HG03108 (cell line): Measurements from ENCODE around the gene GBP3.
"Not testable (repeated sequence)": the region's sequence is repeated elsewhere in the genome, so short reads cannot be mapped to it uniquely, and the experiment has no call there.

Source experiments
- ATAC-seq: cut with Tn5 transposase; IDR thresholded peaks from one replicate; pipeline ENCODE4 v1.9.1; 2021; ENCODE audit warnings: moderate library complexity; ENCODE audit not compliant: unreplicated experiment

The GBP3 gene, protein sequence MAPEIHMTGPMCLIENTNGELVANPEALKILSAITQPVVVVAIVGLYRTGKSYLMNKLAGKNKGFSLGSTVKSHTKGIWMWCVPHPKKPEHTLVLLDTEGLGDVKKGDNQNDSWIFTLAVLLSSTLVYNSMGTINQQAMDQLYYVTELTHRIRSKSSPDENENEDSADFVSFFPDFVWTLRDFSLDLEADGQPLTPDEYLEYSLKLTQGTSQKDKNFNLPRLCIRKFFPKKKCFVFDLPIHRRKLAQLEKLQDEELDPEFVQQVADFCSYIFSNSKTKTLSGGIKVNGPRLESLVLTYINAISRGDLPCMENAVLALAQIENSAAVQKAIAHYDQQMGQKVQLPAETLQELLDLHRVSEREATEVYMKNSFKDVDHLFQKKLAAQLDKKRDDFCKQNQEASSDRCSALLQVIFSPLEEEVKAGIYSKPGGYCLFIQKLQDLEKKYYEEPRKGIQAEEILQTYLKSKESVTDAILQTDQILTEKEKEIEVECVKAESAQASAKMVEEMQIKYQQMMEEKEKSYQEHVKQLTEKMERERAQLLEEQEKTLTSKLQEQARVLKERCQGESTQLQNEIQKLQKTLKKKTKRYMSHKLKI

DNA sequence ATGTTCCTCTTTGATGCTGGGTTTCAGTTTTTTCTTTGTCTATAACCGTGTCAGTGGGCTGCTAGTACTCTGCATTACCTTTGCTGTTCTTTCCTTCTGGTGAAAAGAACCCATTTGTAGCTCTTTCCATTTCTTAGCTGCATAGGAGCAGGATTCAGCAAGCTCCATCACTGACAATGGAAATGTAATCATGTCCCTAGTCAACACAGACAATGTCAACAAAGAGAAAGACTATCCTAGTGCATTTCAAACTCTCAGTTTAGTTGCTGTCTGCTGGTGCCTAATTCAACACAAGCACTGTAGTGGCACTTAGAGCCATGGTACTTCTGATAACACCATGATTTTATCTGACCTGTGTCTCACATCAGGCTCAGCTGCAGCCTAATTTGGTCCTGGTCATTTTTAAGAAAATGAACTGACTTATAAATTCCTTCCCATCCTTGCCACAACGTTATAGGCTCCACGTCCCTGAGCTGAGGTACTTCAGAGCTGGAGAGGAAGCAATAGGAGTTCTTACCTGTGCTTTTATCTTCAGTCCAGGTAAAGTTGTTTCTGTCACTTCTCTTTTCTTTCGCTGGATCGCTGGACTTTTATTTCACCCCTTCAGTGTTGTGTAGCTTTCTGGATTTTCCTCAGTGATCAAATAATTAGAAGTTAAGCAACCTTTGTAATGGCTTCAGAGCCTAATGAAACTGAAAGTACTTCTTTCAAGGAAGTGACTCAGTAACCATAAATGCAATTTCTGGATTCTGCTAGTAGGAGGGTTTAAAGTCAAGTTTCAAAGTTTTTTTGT is at the start of gene GBP3:
Gene GBP3, minus strand, starts transcription at position 700 of the 793 bp plus-strand sequence. CDS start 2,145 bp downstream, outside the sequence.
- ATAC-seq: peak; percentile 74

DNA sequence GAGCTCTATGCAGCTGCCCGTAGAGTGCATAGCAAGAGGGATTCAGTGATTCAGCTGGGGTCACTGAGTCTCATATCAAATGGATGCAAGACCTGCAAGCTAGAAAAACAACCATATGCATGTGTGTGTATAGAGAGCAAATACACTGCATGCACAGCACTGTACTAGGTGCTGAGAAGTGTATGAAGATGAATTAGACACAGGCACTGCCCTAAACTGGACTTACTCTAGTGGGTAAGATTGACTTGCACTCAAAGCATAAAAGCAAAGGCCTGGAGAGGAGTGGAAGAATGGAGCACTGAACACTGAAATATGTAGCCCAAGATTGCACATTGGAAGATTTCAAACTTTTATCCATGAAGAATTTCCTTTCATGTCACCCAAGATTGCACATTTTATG is 47.8 kb upstream of the GBP3 start:
- ATAC-seq: no peak

DNA sequence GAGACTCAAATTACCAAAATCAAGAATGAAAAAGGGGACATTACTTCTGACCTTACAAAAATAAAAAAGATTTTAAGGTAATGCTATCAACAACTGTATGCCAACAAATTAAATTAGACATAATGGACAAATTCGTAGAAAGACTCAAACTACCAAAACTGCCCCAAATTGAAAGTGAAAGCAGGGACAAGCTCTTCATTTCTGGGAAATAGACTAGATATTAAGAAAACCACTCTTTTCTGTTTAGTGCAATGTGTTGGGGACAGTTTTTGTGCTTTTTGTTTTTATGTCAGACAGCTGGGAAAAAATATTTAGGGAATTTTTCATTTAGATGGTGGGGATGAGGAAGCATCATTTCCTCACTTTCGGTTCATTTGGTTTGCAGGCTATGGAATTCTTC is 47.3 kb upstream of the GBP3 start:
- ATAC-seq: no peak

DNA sequence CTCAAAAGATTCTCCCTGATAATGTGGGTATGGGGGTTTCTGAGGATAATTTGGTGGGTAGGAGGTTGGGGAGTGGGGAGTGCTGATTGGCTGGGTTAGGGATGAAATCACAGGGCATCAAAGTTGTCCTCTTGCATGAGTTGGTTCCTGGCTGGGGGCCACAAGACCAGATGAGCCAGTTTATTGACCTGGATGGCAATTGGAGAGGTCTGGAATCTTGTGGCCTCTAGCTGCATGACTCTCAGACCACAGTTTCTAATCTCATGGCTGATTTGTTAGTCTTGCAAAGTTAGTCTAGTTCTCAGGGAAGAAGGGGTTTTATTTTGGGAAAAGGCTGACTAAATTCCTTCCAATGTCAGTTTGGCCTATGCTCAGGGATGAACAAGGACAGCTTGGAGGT is 45.6 kb upstream of the GBP3 start:
- no peak for ATAC-seq

DNA sequence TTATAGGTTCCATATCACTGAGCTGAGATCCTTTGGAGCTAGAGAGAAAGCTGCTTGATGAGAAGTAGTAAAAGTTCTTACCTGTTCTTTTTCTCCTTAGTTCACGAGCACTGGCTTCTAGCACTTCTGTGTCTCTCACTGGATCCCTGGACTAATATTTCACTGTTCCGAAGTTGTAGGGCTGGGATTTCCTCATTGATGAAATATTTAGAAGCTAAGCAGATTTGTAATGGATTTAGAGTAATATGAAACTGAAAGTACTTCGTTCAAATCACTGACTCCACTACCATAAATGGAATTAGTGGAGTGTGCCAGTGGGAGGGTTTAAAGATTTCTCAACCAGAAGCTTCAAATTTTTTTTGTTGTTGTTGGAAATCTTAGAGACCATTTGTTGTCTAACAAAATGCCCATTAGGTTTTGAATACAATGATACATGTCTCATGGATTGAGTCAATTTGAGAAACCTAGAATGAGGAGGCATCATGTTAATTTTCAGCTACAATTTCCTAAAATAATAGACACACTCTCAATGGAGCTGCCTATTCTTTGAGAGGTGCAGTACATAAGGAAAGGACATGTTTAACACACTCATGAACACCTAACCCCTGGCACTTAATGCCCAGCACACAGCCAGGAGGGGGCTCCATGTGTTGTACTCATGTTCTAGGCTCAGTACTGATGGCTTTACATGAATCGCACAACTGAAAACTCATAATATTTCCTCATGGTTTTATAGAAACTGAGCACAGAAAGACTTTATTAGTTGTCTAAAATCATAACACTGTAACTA is 42.6 kb upstream of the GBP3 start, which contains the start of gene GBP1:
Gene GBP1, minus strand, starts transcription at position 130 of the 790 bp plus-strand sequence. CDS start 1,974 bp downstream, outside the sequence.
- ATAC-seq: no peak

DNA sequence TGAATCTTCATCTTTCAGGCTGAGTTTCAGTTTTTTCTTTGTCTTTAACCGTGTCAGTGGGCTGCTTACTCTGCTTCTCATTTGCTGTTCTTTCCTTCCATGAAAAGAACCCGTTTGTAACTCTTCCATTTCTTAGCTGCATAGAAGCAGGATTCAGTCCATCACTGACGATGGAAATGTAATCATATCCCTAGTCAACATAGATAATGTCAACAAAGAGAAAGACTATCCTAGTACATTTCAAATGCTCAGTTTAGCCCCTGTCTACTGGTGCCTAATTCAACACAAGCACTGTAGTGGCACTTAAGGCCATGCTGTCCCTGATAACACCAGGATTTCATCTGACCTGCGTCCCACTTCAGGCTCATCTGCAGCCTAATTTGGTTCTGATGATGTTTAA is 42.0 kb upstream of the GBP3 start:
- ATAC-seq: no peak

DNA sequence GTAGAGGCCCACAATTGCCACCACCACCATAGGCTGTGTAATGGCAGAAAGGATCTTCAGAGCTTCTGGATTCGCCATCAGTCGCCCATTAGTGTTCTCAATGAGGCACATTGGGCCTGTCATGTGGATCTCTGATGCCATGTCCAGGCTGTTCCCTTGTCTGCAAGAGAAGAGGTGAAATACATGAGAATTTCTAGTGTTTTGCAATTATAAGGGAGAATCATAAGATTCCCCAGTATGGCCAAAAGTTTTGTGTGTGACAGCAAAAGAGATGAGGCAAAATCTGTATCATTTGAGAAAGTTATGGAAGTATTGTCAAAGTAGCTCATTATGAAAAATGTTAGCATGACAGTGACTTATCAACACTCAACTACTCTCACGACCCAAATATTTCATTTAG is 40.4 kb upstream of the GBP3 start:
- ATAC-seq: no peak

DNA sequence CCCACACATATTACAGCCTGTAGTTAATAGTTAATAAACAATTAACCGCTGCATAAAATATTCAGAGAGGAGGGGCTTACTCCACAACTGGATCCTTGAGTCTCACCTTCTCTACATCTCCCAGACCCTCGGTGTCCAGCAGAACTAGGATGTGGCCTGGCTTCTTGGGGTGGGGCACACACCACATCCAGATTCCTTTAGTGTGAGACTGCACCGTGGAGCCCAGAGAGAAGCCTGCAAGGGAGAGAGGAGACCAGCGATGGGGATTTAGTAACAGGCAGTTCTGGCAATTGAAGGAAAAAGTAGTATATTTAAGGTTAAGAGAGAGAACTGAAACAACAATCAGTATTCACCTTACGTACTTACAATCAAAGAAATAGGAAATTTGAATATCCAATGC is 37.4 kb upstream of the GBP3 start:
- no peak for ATAC-seq

DNA sequence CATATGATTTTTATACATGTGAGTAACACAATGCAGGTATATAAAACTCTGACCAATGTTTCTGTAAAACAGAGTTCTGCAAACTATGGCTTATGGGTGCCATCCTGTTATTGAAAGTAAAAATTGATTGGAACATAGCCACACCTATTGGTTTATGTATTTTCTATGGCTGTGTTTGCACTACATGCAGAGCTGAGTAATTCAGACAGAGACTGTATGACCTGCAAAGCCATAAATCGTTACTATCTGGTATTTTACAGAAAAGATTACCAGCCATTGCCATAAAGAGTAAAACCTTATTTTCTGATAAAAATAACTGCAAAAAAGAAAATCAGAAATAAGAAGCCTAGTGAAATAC is 29.3 kb upstream of the GBP3 start:
- ATAC-seq: no peak

DNA sequence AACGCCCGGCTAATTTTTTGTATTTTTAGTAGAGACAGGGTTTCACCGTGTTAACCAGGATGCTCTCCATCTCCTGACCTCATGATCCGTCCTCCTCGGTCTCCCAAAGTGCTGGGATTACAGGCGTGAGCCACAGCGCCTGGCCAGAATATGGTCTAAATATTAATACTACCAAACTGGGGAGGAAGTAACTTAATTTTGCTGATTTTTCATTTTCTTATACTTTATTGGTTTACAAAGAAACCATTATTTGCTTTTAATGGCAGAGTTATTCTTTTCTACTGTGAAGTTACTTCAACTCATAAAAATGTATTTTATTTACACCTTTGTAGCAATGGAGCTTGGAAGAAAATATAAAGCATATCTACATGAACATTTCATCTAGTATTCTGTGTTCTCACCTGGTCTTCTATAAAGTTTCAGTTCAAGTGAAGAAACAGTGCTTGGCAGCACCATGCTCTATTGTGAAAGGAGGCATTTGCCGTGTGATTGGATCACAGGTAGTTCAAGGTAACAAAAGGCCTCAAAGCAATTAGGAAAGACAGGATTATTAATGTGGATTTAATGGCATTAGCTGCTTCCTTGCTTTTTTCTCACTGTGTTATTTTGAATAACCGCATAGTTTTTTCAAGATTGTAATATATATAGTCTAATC is 28.8 kb upstream of the GBP3 start:
- no peak for ATAC-seq

DNA sequence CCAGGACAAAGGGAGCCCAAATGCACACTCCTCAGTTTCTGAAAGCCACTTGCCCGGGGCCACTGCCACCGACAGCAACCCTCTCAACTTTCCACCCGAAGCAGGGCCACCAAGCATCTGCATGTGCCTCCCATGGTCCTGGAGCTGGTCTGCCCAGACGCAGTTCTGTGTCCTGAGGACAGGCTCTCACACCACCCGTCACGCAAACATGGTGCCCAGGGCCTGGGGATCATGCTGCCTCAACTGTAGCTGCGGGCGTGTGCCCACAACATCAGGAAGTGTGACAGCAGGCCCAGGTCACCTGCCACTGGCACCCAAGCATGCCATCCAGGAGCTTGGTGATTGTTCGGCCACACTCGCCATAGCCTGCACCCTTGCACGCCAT is 28.0 kb upstream of the GBP3 start:
- no peak for ATAC-seq

DNA sequence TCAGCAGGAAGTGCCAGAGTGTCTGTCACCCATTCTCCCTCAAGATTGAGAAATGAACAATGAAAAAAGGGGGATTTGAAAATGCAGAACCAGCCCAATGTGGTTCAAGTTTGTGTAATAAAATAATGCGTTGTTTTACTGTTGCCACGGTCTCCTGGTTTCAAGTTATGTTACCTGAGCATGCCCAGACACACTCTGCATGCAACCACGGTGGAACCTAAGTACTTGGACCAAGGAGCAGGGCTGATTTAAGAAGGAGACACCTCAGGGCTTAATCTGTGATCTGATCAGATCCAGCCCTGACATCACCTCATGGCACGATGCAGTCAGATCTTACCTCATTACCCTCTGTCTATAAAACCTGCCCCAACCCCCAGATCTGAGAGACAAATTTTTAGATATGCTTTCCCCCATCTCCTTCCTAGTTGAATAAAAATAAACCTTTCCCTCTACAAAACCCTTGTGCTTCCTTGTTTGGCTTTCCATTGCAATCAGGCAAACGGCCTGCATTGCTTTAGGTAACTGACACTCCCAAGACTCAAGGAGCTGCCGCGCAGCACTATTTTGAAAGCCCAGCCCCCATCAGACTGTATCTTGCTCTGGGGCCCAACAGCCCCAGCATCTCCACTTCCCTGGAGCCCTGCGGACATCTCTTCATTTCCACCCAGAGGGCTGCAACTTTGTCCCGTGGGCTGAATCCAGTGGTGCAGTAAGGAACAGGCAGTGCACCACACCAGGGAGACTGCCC is 27.4 kb upstream of the GBP3 start:
- ATAC-seq: not testable (repeated sequence)

DNA sequence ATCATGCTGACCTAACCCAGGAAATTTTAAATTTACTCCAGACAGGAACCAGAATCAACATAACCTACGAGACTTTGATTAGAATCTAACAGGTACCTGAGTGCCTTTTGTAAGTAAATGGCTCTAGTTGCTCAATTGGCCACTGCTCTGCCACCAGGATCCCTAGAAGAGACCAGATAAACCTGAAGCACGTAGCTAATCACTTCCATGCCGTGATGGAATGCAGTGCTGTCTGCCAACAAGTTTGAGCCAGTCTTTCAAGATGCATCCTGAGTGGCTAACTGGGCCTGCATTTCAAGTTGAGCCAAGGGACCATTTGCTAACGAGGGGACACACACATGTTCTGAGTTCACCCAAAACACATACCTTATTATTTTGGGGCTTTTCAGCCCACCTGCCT is 26.5 kb upstream of the GBP3 start:
- ATAC-seq: not testable (repeated sequence)

DNA sequence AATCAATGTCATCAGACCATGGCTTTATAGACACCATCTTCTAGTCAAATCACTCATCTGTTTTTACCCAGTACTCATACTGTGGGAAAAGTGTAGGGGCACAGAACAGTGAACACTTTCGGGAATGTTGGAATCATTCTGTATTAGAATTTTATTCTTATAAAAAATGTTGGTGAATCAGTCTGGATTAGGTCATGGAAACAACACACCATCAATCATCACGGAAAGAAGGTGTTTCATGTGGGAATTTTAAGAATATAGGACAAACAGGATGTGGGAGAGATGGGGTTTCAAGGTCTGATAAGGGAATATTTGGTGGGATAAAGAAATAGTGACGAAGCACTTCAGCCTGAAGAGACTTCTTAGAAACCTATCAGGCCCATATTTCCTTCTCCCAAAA is 25.1 kb upstream of the GBP3 start:
- no peak for ATAC-seq

DNA sequence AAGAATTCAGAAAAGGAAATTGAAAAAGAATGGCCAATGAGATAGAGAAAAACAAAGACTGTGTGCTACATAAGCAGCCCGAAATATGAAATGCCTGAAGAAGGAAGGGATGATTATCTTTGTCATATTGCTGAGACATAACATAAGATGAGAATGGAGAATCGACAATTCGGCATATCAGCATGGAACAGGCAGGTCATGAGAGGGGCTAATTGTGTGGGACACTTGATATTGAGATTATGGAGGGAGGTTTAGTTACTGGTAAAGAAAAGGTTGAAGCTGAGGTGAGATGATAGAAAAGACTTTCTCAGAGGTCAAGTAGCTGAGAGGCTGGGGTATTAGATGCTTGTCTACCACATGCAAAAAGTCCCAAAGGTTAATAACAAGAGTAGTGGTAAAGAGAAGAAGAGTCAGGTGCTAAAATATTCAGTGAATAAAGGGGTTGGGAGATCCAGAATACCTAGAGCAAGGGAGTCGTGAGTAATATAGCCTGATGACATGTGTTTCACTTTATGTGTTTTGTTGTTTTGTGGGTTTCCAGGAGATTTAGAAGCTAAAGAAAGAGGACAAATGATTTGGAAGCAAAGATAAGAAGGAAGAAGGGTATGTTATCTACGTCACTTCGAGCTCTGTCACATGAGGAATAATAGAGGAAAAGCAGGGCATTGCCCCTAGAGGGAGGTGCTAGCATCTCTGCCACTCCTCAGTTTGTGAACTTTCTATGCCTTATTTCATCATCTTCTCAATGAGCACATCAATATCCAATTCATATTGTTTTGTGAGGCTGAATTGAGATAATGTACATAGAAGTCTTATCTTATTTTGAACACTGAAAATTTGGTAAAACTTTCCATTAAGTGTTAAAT is 23.9 kb upstream of the GBP3 start:
- not testable (repeated sequence) for ATAC-seq

DNA sequence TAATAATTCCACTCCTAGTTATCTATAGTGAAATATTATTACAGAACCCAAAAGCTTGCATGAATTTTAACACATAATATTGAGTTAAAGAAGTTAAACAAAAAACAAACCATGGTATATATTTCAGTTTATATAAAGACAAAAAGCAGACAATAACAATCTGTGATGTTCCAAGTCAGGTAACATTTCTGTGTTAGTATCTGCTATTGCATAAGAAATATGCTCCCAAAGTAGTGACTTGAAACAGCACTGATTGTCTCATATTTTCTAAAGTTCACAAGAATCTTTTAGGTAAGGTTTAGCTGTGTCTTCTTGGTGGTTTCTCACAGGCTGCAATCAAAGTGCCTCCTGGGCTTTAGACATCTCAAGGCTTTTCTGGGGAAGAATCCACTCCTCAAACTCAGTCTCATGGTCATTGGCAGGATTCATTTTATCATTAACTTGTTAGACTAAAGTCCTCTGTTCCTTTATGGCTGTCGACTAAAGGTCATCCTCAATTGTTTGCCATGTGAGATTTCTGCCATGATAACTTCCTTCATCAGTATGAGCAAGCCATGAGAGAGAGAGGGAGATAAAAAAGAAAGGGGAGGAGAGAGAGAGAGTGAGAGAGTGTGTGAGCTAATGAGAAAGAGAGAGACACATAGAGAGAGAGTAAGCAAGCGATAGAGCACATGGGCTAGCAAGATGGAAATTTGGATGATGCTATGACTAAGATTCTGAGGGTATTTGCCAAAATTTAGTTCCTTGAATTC is 22.5 kb upstream of the GBP3 start:
- ATAC-seq: no peak

DNA sequence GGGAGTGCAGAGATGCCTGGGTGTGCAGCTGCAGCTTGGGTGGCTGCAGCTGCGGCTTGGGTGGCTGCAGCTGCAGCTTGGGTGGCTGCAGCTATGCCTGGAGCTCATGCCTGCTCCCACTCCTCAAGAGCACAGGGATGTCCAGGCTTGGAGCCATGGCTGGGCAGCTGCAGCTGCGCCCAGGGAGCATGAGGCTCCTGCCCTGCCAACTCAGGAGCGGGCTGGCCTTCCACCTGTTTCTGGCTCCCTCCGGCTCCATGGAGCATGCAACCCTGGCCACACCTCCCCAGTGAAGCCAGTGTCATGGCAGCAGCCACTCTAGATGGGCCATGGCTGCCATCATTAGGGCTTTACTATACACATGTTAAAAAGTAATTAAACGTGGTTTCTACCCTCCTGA is 21.3 kb upstream of the GBP3 start:
- ATAC-seq: no peak

DNA sequence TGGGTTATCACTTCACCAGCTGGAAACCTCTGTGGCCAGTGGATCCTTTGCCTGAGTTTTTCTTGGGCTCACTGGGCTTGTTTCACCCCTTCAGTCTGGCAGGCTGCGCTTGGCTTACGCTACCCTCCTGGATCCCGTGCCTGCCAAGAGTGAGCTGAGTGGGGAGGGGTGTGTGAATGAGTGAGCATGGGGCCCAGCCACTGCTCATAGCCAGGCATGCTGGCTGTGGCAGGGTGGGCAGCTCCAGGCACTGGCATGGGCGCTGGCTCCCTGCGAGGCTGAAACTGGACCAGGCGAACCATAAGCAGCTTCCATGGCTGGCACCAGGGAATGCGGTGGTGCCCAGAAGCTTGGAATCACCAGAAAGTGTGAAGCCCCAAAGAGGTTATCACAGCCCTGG is 19.8 kb upstream of the GBP3 start:
- no peak for ATAC-seq
